AG08395 (cell line): ENCODE results near the gene DYNC1H1.
"Not testable (repeated sequence)": the region's sequence is repeated elsewhere in the genome, so short reads cannot be mapped to it uniquely, and the experiment has no call there.

ENCODE experiments used
- DNase-seq: peaks from one replicate; pipeline ENCODE4 v3.0.0; 2012; ENCODE audit warnings: mixed read lengths, low spot score

The DYNC1H1 gene

GRCh38 chr14:102064590-102064989 lies 100.2 kb downstream of the DYNC1H1 start:
- not testable (repeated sequence) for DNase-seq

GRCh38 chr14:102066041-102066451 lies 101.7 kb downstream of the DYNC1H1 start:
- no peak for DNase-seq

GRCh38 chr14:102071283-102071998 lies 107.1 kb downstream of the DYNC1H1 start:
- DNase-seq: peak; percentile 35

- DNase-seq: no peak
Observed at GRCh38 chr14:102074415-102074964, 110.1 kb downstream of the DYNC1H1 start.

GRCh38 chr14:102075155-102075554 lies 110.8 kb downstream of the DYNC1H1 start:
- DNase-seq: no peak

GRCh38 chr14:102077382-102077709 lies 113.0 kb downstream of the DYNC1H1 start:
- no peak for DNase-seq

- DNase-seq: not testable (repeated sequence)
Observed at GRCh38 chr14:102078361-102078791, 114.0 kb downstream of the DYNC1H1 start.

- DNase-seq: no peak
Observed at GRCh38 chr14:102078831-102079699, 114.7 kb downstream of the DYNC1H1 start.

GRCh38 chr14:102079700-102079979 lies 115.3 kb downstream of the DYNC1H1 start:
- no peak for DNase-seq

- no peak for DNase-seq
Observed at GRCh38 chr14:102080183-102081080, 116.1 kb downstream of the DYNC1H1 start.

GRCh38 chr14:102081231-102082080 lies 117.1 kb downstream of the DYNC1H1 start:
- DNase-seq: no peak

- DNase-seq: not testable (repeated sequence)
Observed at GRCh38 chr14:102084522-102084921, 120.1 kb downstream of the DYNC1H1 start.

- no peak for DNase-seq
Observed at GRCh38 chr14:102084931-102085330, 120.6 kb downstream of the DYNC1H1 start.

- no peak for DNase-seq
Observed at GRCh38 chr14:102085488-102085887, 121.1 kb downstream of the DYNC1H1 start.

- DNase-seq: peak; percentile 58
Observed at GRCh38 chr14:102085948-102086708, 121.8 kb downstream of the DYNC1H1 start.

GRCh38 chr14:102086709-102086971 lies 122.3 kb downstream of the DYNC1H1 start:
- peak; percentile 26 for DNase-seq

GRCh38 chr14:102086972-102087761 lies 122.8 kb downstream of the DYNC1H1 start, which contains the start of gene HSP90AA1:
Gene HSP90AA1 (minus strand): TSS chr14:102087044. CDS start chr14:102086378, 666 bp downstream.
- DNase-seq: peak; percentile 99

GRCh38 chr14:102087762-102088011 lies 123.3 kb downstream of the DYNC1H1 start:
- no peak for DNase-seq

- DNase-seq: no peak
Observed at GRCh38 chr14:102088012-102088792, 123.8 kb downstream of the DYNC1H1 start.
